SK-N-DZ (cell line): ENCODE results near the gene CACTIN.
"Not testable (repeated sequence)": the region's sequence is repeated elsewhere in the genome, so short reads cannot be mapped to it uniquely, and the experiment has no call there.

Source experiments
- DNase-seq: peaks from one replicate; pipeline ENCODE4 v3.0.0-alpha.2; 2015; ENCODE audit warnings: low spot score

The CACTIN gene

GRCh38 chr19:3628766-3629165, 2.2 kb upstream of the CACTIN start:
- not testable (repeated sequence) for DNase-seq

GRCh38 chr19:3627351-3627723, 747 bp upstream of the CACTIN start:
- no peak for DNase-seq

- no peak for DNase-seq
Measured at GRCh38 chr19:3625996-3626472, 556 bp downstream of the CACTIN start.

GRCh38 chr19:3623716-3624115, 2.9 kb downstream of the CACTIN start:
- no peak for DNase-seq

GRCh38 chr19:3622224-3622623, 4.4 kb downstream of the CACTIN start:
- DNase-seq, result no peak

GRCh38 chr19:3621689-3622088, 4.9 kb downstream of the CACTIN start:
- DNase-seq, result no peak

- DNase-seq, result no peak
Measured at GRCh38 chr19:3620817-3621547, 5.6 kb downstream of the CACTIN start.

GRCh38 chr19:3620145-3620816, 6.3 kb downstream of the CACTIN start:
- no peak for DNase-seq

- no peak for DNase-seq
Measured at GRCh38 chr19:3619631-3620012, 7.0 kb downstream of the CACTIN start.

GRCh38 chr19:3618811-3619630, 7.6 kb downstream of the CACTIN start:
- no peak for DNase-seq

- DNase-seq, result no peak
Measured at GRCh38 chr19:3618144-3618810, 8.3 kb downstream of the CACTIN start.

- no peak for DNase-seq
Measured at GRCh38 chr19:3617463-3617862, 9.1 kb downstream of the CACTIN start.

- no peak for DNase-seq
Measured at GRCh38 chr19:3615524-3616135, 11.0 kb downstream of the CACTIN start.

GRCh38 chr19:3614858-3615505, 11.6 kb downstream of the CACTIN start:
- DNase-seq, result no peak

- no peak for DNase-seq
Measured at GRCh38 chr19:3613818-3614661, 12.6 kb downstream of the CACTIN start.

GRCh38 chr19:3612901-3613741, 13.5 kb downstream of the CACTIN start:
- no peak for DNase-seq

GRCh38 chr19:3612330-3612729, 14.3 kb downstream of the CACTIN start:
- DNase-seq, result no peak

- no peak for DNase-seq
Measured at GRCh38 chr19:3611841-3612240, 14.7 kb downstream of the CACTIN start.
